HG03354 (cell line): ENCODE data around the gene ITPR3.

Experiments used
- ATAC-seq: cut with Tn5 transposase; IDR thresholded peaks from one replicate; pipeline ENCODE4 v1.9.1; 2021; ENCODE audit warnings: mild to moderate bottlenecking; ENCODE audit not compliant: unreplicated experiment, poor library complexity, severe bottlenecking

The ITPR3 gene

GRCh38 chr6:33742092-33742491, 121.0 kb downstream of the ITPR3 start:
- no peak for ATAC-seq

- ATAC-seq, result no peak
Observed at GRCh38 chr6:33742837-33743236, 121.7 kb downstream of the ITPR3 start.

GRCh38 chr6:33744001-33744848, 123.1 kb downstream of the ITPR3 start:
- ATAC-seq, result no peak

- no peak for ATAC-seq
Observed at GRCh38 chr6:33744895-33745546, 123.9 kb downstream of the ITPR3 start.

GRCh38 chr6:33745548-33745947, 124.4 kb downstream of the ITPR3 start:
- no peak for ATAC-seq
